Smooth muscle cell (in vitro differentiated cells): ENCODE results near the gene PHOSPHO2. TPM values are rescaled to one million over a fixed set of nuclear protein-coding genes. Genes with fewer than 3 reads are reported as not detected.

ENCODE experiments used
- DNase-seq: peaks from one replicate; lab custom pipeline; 2025; ENCODE audit not compliant: unreplicated experiment; lab: John Stamatoyannopoulos, UW
- H2AFZ ChIP-seq: fragments of 200-600 bp; sonication (generic); 2 replicates; pipeline ENCODE4 v1.6.0; 2016; ENCODE audit warnings: antibody characterized with exemption, low read depth, mild to moderate bottlenecking
- H3F3A ChIP-seq: fragments of 200-600 bp; sonication (generic); 2 replicates; pipeline ENCODE4 v1.6.0; 2017; ENCODE audit warnings: antibody characterized with exemption, low read depth
- H3K27ac ChIP-seq: fragments of 200-600 bp; sonication (generic); 2 replicates; pipeline ENCODE4 v1.5.1; 2016; ENCODE audit warnings: low read depth, mild to moderate bottlenecking
- H3K27me3 ChIP-seq: fragments of 200-600 bp; sonication (generic); 2 replicates; pipeline ENCODE4 v1.6.1; 2016; ENCODE audit warnings: low read depth, mild to moderate bottlenecking
- H3K36me3 ChIP-seq: fragments of 200-600 bp; sonication (generic); 2 replicates; pipeline ENCODE4 v1.5.1; 2016; ENCODE audit warnings: low read depth
- H3K4me1 ChIP-seq: fragments of 200-600 bp; sonication (generic); 2 replicates; pipeline ENCODE4 v1.5.1; 2016; ENCODE audit warnings: low read depth
- H3K4me2 ChIP-seq: fragments of 200-600 bp; sonication (generic); 2 replicates; pipeline ENCODE4 v1.6.0; 2016; ENCODE audit warnings: mild to moderate bottlenecking
- H3K4me3 ChIP-seq: fragments of 200-600 bp; sonication (generic); 2 replicates; pipeline ENCODE4 v1.5.1; 2016; ENCODE audit warnings: mild to moderate bottlenecking
- H3K79me2 ChIP-seq: fragments of 200-600 bp; sonication (generic); 2 replicates; pipeline ENCODE4 v1.6.0; 2016; ENCODE audit warnings: low read depth, mild to moderate bottlenecking
- H3K9ac ChIP-seq: fragments of 200-600 bp; sonication (generic); 2 replicates; pipeline ENCODE4 v1.6.0; 2016; ENCODE audit warnings: low read depth
- H3K9me3 ChIP-seq: fragments of 200-600 bp; sonication (generic); replicated peaks from 2 replicates; pipeline ENCODE4 v1.5.1; 2016; ENCODE audit warnings: low read depth
- H4K20me1 ChIP-seq: fragments of 200-600 bp; sonication (generic); 2 replicates; pipeline ENCODE4 v1.6.0; 2016; ENCODE audit warnings: low read depth
- CTCF ChIP-seq: fragments of 200-600 bp; sonication (generic); IDR thresholded peaks from 2 replicates; pipeline ENCODE4 v1.5.1; 2017; ENCODE audit warnings: borderline replicate concordance, mild to moderate bottlenecking, antibody characterized with exemption; ENCODE audit not compliant: insufficient read depth, poor library complexity, severe bottlenecking
- WGBS: methylation state at CpG from one replicate; pipeline ENCODE4 v1.1.7; 2016; ENCODE audit warnings: low lambda C conversion rate; 5-methylcytosine and 5-hydroxymethylcytosine counted together
- polyA plus RNA-seq: library from polyadenylated mRNA; unstranded; fragments of >200 nt; fragmentation: Nextera tagmentation; extraction: Ambion mirVana; gene quantifications from 2 replicates; pipeline ENCODE4 v1.2.1, GENCODE V29; 2016
- total RNA-seq: library from RNA; depleted of rRNA; stranded (reverse); fragments of >200 nt; gene quantifications from 2 replicates; pipeline ENCODE4 v1.2.3, GENCODE V29; 2014

Gene PHOSPHO2
- total and polyA plus RNA-seq, 2 experiments from 2014 or later, result 0.45 to 0.74 TPM

GRCh38 chr2:169676357-169676756, 17.9 kb upstream of the PHOSPHO2 start:
- H3K4me3 ChIP-seq, result no peak overlapping the region
- H4K20me1 ChIP-seq, result no peaks in the 10 kb centered on the region
- no peak for TF ChIP-seq CTCF
- H3F3A ChIP-seq, result no peaks in the 10 kb centered on the region
- no peak overlapping the region for H3K27ac ChIP-seq
- no peaks in the 10 kb centered on the region for H3K36me3 ChIP-seq
- H3K9me3 ChIP-seq, result no peaks in the 10 kb centered on the region
- no peak overlapping the region for H3K4me2 ChIP-seq
- no peaks in the 10 kb centered on the region for H3K79me2 ChIP-seq
- no peak overlapping the region for H2AFZ ChIP-seq
- 53% methylated on average over 3 of the region's 3 CpGs for WGBS
- no peak overlapping the region for H3K9ac ChIP-seq
- no peak for DNase-seq
- H3K27me3 ChIP-seq, result no peaks in the 10 kb centered on the region
- peaks cover 4% of the 10 kb centered on the region for H3K4me1 ChIP-seq

DNA sequence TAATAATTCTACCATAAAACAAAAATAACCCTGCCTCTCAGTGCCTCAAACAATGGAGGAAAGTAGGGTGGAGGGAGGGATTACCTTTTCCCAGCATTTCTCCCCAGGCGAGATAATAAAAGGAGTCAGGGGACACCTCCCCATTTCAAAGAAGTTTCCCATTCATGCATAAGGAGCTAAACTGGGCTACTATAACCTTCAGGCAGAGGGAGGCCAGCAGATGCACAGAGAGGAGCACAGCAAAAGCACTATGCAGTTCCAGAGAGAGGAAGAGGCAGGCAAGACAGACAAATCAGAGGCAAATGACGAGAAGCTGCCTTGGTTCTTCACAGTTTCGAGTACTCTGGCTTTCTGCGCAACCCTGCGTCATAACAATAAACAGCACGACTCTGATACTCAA, 17.4 kb upstream of the PHOSPHO2 start:
- Histone ChIP-seq H3K79me2 (no peaks in the 10 kb centered on the region), H3F3A (no peaks in the 10 kb centered on the region), H3K9ac (no peak overlapping the region), H3K4me3 (no peak overlapping the region), H3K4me2 (no peak overlapping the region), H2AFZ (no peak overlapping the region), H4K20me1 (no peaks in the 10 kb centered on the region), H3K36me3 (no peaks in the 10 kb centered on the region), H3K27me3 (no peaks in the 10 kb centered on the region), H3K9me3 (no peaks in the 10 kb centered on the region), H3K4me1 (peaks cover 4% of the 10 kb centered on the region), H3K27ac (no peak overlapping the region)
- no peak for DNase-seq
- TF ChIP-seq CTCF, result no peak
- 84% methylated on average over 6 of the region's 6 CpGs for WGBS

DNA sequence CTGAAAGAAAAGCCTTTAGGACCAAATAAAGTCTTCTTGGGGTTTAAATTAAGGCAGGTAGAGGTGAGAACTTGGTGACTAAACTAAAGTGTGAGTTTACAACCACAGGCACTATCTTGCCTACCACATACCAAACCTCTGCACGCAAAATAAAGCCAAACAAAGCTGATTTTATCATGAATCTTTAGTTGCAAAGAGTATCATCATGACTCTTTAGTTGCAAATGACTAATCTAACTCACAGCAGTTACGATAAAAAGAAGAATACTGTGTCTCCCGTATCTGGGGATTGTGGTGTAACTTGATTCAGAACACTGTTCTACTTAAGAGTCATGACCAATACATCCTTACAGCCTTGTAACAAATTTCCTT, 11.2 kb upstream of the PHOSPHO2 start:
- Histone ChIP-seq H3F3A (no peaks in the 10 kb centered on the region), H3K4me1 (no peaks in the 10 kb centered on the region), H3K27ac (no peak overlapping the region), H3K4me3 (no peak overlapping the region), H4K20me1 (no peaks in the 10 kb centered on the region), H3K36me3 (no peaks in the 10 kb centered on the region), H3K4me2 (no peak overlapping the region), H3K9ac (no peak overlapping the region), H2AFZ (no peak overlapping the region), H3K9me3 (no peaks in the 10 kb centered on the region), H3K79me2 (no peaks in the 10 kb centered on the region), H3K27me3 (no peaks in the 10 kb centered on the region)
- WGBS, result 64% methylated on average over 3 of the region's 3 CpGs
- DNase-seq, result no peak
- no peak for TF ChIP-seq CTCF

GRCh38 chr2:169683425-169684134, 10.7 kb upstream of the PHOSPHO2 start:
- Histone ChIP-seq H3K27me3 (no peaks in the 10 kb centered on the region), H2AFZ (no peak overlapping the region), H3K4me3 (no peak overlapping the region), H3K27ac (no peak overlapping the region), H3K79me2 (no peaks in the 10 kb centered on the region), H3K36me3 (no peaks in the 10 kb centered on the region), H4K20me1 (no peaks in the 10 kb centered on the region), H3K9ac (no peak overlapping the region), H3K4me2 (no peak overlapping the region), H3K4me1 (no peaks in the 10 kb centered on the region), H3K9me3 (no peaks in the 10 kb centered on the region), H3F3A (no peaks in the 10 kb centered on the region)
- 64% methylated on average over 3 of the region's 3 CpGs for WGBS
- TF ChIP-seq CTCF, result no peak
- no peak for DNase-seq
